ENCODE measurements around the gene LIMS1. TPM values are rescaled to one million over a fixed set of nuclear protein-coding genes. Genes with fewer than 3 reads are reported as not detected.
"Not testable (repeated sequence)": the region's sequence is repeated elsewhere in the genome, so short reads cannot be mapped to it uniquely, and the experiment has no call there.

LIMS1 gene
- total RNA-seq, 4 donors from 2014 or later, result 43.6 to 89.3 (median 59.6) TPM

- intact Hi-C loops (cut with DNase I; ENCODE audit: low total_unique reads); H3K4me3 ChIP-seq (ENCODE audit: low read depth, poor library complexity, severe bottlenecking): not testable (repeated sequence)
- WGBS, 2 donors, result 79 to 81% methylated on average over 4 of the region's 4 CpGs
These were observed 143.0 kb downstream of the LIMS1 start for GRCh38 chr2:108677239-108677744.

GRCh38 chr2:108678198-108678651, 144.0 kb downstream of the LIMS1 start:
- WGBS, 2 donors, result 24 to 32% methylated on average over 4 of the region's 4 CpGs
- DNase-seq (ENCODE audit: low spot score in 2 of 2); H3K4me3 ChIP-seq (ENCODE audit: low read depth, poor library complexity, severe bottlenecking); intact Hi-C loops (cut with DNase I; ENCODE audit: low total_unique reads): not testable (repeated sequence)

More at GRCh38 chr2:108677239-108677744, 143.0 kb downstream of the LIMS1 start:
- not testable (repeated sequence) for DNase-seq (ENCODE audit: low spot score in 2 of 2)

GRCh38 chr2:108680805-108681204, 146.5 kb downstream of the LIMS1 start:
- WGBS, 2 donors, result 75 to 94% methylated on average over 2 of the region's 2 CpGs
- intact Hi-C loops (cut with DNase I; ENCODE audit: low total_unique reads); DNase-seq (ENCODE audit: low spot score in 2 of 2); H3K4me3 ChIP-seq (ENCODE audit: low read depth, poor library complexity, severe bottlenecking): not testable (repeated sequence)

- H3K4me3 ChIP-seq (ENCODE audit: low read depth, poor library complexity, severe bottlenecking); DNase-seq (ENCODE audit: low spot score in 2 of 2); intact Hi-C loops (cut with DNase I; ENCODE audit: low total_unique reads): not testable (repeated sequence)
- 69 to 73% methylated on average over 5 to 9 of the region's 15 CpGs for WGBS, 2 donors
These were observed 154.8 kb downstream of the LIMS1 start for GRCh38 chr2:108688818-108689756.

DNA sequence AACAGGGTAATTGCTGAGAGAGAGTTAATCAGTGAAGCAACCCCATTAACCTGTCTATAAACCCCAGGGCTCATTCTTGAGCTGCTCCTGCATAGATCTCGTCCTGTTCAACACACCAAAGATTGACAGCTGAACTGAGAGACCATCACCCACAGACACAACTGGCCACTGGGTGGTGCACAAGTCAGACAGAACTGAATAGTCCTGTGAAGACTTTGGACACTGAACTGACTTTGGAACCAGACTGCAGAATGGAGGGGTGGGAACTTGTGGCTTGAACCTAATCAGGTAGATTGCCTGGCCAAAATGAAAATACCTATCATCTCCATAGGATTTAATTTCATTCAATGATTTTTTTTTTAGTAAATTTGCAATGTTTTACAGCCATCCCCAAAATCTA, 155.7 kb downstream of the LIMS1 start:
- DNase-seq (ENCODE audit: low spot score in 2 of 2); H3K4me3 ChIP-seq (ENCODE audit: low read depth, poor library complexity, severe bottlenecking); intact Hi-C loops (cut with DNase I; ENCODE audit: low total_unique reads): not testable (repeated sequence)
- no CpG with 5 or more reads among the region's 1 CpG for WGBS, 2 donors

DNA sequence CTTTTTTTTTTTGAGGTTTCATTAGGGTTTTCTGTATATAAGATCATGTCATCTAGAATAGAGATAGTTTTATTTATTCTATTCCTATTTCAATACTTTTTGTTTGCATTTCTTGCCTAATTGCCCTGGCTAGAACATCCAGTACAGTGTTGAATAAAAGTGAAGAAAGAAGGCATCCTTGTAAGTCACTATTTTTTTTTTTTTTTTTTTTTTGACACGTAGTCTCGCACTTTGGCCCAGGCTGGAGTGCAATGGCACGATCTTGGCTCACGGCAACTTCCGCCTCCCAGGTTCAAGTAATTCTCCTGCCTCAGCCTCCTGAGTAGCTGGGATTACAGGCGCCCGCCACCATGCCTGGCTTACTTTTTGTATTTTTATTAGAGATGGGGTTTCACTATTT, 157.2 kb downstream of the LIMS1 start:
- TF ChIP-seq, protein P1, sequence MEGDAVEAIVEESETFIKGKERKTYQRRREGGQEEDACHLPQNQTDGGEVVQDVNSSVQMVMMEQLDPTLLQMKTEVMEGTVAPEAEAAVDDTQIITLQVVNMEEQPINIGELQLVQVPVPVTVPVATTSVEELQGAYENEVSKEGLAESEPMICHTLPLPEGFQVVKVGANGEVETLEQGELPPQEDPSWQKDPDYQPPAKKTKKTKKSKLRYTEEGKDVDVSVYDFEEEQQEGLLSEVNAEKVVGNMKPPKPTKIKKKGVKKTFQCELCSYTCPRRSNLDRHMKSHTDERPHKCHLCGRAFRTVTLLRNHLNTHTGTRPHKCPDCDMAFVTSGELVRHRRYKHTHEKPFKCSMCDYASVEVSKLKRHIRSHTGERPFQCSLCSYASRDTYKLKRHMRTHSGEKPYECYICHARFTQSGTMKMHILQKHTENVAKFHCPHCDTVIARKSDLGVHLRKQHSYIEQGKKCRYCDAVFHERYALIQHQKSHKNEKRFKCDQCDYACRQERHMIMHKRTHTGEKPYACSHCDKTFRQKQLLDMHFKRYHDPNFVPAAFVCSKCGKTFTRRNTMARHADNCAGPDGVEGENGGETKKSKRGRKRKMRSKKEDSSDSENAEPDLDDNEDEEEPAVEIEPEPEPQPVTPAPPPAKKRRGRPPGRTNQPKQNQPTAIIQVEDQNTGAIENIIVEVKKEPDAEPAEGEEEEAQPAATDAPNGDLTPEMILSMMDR (IDR thresholded peaks at IDR 0.05), result no peak
- TF ChIP-seq POLR2A (IDR thresholded peaks at IDR 0.05), result no peak
- H3K4me3 ChIP-seq (ENCODE audit: low read depth, poor library complexity, severe bottlenecking), result no peak overlapping the region
- DNase-seq (ENCODE audit: low spot score in 2 of 2), result no peak
- whole genome bisulfite sequencing, 2 donors, result 94 to 97% methylated on average over 7 of the region's 7 CpGs
- intact Hi-C loops (cut with DNase I; ENCODE audit: low total_unique reads), result no loop called here

- WGBS, 2 donors, result 60 to 64% methylated on average over 3 of the region's 3 CpGs
- DNase-seq (ENCODE audit: low spot score in 2 of 2), result peak in 1 of 2 donors; percentile 21
- intact Hi-C loops (cut with DNase I; ENCODE audit: low total_unique reads), result no loop called here
- no peak overlapping the region for H3K4me3 ChIP-seq (ENCODE audit: low read depth, poor library complexity, severe bottlenecking)
- TF ChIP-seq, protein P1 (IDR thresholded peaks at IDR 0.05), result no peak
- no peak for TF ChIP-seq POLR2A (IDR thresholded peaks at IDR 0.05)
These were observed 166.9 kb downstream of the LIMS1 start for GRCh38 chr2:108701208-108701607.

GRCh38 chr2:108701806-108702205, 167.5 kb downstream of the LIMS1 start:
- WGBS, 2 donors, result 74 to 81% methylated on average over 2 of the region's 2 CpGs
- TF ChIP-seq, protein P1 (IDR thresholded peaks at IDR 0.05), result no peak
- TF ChIP-seq POLR2A (IDR thresholded peaks at IDR 0.05), result no peak
- intact Hi-C loops (cut with DNase I; ENCODE audit: low total_unique reads), result no loop called here
- DNase-seq (ENCODE audit: low spot score in 2 of 2), result no peak
- H3K4me3 ChIP-seq (ENCODE audit: low read depth, poor library complexity, severe bottlenecking), result no peak overlapping the region

Measured in lower leg skin (tissue), 4 donors.